HG02840 (cell line): ENCODE results near the gene SDF4.
"Not testable (repeated sequence)": the region's sequence is repeated elsewhere in the genome, so short reads cannot be mapped to it uniquely, and the experiment has no call there.

ENCODE experiments used
- ATAC-seq: cut with Tn5 transposase; IDR thresholded peaks from one replicate; pipeline ENCODE4 v1.9.1; 2021; ENCODE audit warnings: mild to moderate bottlenecking, moderate library complexity, moderate number of reproducible peaks; ENCODE audit not compliant: unreplicated experiment, low FRiP score

SDF4 gene

GRCh38 chr1:1200876-1201810 is 30.7 kb downstream of the SDF4 start:
- ATAC-seq: peak; percentile 51

- no peak for ATAC-seq
These were observed 31.6 kb downstream of the SDF4 start for GRCh38 chr1:1199961-1200875.

GRCh38 chr1:1199141-1199960 is 32.5 kb downstream of the SDF4 start:
- no peak for ATAC-seq

GRCh38 chr1:1198423-1199140 is 33.2 kb downstream of the SDF4 start:
- no peak for ATAC-seq

- no peak for ATAC-seq
These were observed 34.0 kb downstream of the SDF4 start for GRCh38 chr1:1197551-1198422.

- no peak for ATAC-seq
These were observed 34.7 kb downstream of the SDF4 start for GRCh38 chr1:1197188-1197500.

GRCh38 chr1:1196431-1197187 is 35.2 kb downstream of the SDF4 start:
- no peak for ATAC-seq

- not testable (repeated sequence) for ATAC-seq
These were observed 36.1 kb downstream of the SDF4 start for GRCh38 chr1:1195726-1196125.

- no peak for ATAC-seq
These were observed 37.1 kb downstream of the SDF4 start for GRCh38 chr1:1194723-1195122.

- no peak for ATAC-seq
These were observed 40.1 kb downstream of the SDF4 start for GRCh38 chr1:1191734-1192133.

- ATAC-seq: no peak
These were observed 42.7 kb downstream of the SDF4 start for GRCh38 chr1:1189111-1189510.

GRCh38 chr1:1187938-1188337 is 43.9 kb downstream of the SDF4 start:
- ATAC-seq: no peak

GRCh38 chr1:1185101-1185765 is 46.6 kb downstream of the SDF4 start:
- ATAC-seq: no peak

GRCh38 chr1:1183833-1184775 is 47.7 kb downstream of the SDF4 start:
- no peak for ATAC-seq

GRCh38 chr1:1183221-1183747 is 48.5 kb downstream of the SDF4 start:
- no peak for ATAC-seq

GRCh38 chr1:1182491-1183220 is 49.1 kb downstream of the SDF4 start:
- ATAC-seq: no peak
